ENCODE measurements around the gene CIB4. TPM values are rescaled to one million over a fixed set of nuclear protein-coding genes. Genes with fewer than 3 reads are reported as not detected.
A peak's percentile ranks its signal among the peaks of the same experiment; 100 is the strongest.

The CIB4 gene
- total and polyA plus RNA-seq, 2 of the 13 experiments (the other 11 are each of a cell fraction or from before 2014, with no cell fraction given): not detected

GRCh38 chr2:26614216-26615138, 26.7 kb downstream of the CIB4 start:
- ChIA-PET POLR2A (no interaction called here), CTCF (ENCODE audit: low intra/inter-chr PET ratio, low total read pairs) (no interaction called here)
- H3K36me3 ChIP-seq (replicated peaks in 1 of 2; ENCODE audit: control insufficient read depth in 1 of 2, insufficient read depth in 2 of 2, low read length in 2 of 2): no peaks in the 10 kb centered on the region
- no peaks in the 10 kb centered on the region for H3K9me3 ChIP-seq (ENCODE audit: low read length)
- H3K4me1 ChIP-seq (ENCODE audit: insufficient read depth, low read length): peaks cover 30% of the 10 kb centered on the region
- H4K20me1 ChIP-seq (ENCODE audit: insufficient read depth, low read length): no peaks in the 10 kb centered on the region
- in situ Hi-C loops (cut with HindIII; ENCODE audit: extremely low pct_ligation_motif_present, low pct_unique_long_range_greater_than_20kb) (loop anchor here (5.0 kb wide), 1 partner anchor 128 kb away; no protein-coding TSS in a partner anchor), intact Hi-C loops (cut with micrococcal nuclease; ENCODE audit: unreplicated experiment) (no loop called here)
- H3K4me2 ChIP-seq (ENCODE audit: low read depth, low read length): no peak overlapping the region
- H3K79me2 ChIP-seq (ENCODE audit: insufficient read depth, low read length): no peaks in the 10 kb centered on the region
- WGBS (ENCODE audit: low lambda C conversion rate): 26% methylated on average over 18 of the region's 18 CpGs
- BruUV-seq (replicated peaks): no TSS peak
- no peak for FAIRE-seq
- H3K27ac ChIP-seq (ENCODE audit: extremely low read length, insufficient read depth, low read length): no peak overlapping the region
- DNase-seq (ENCODE audit: low spot score): no peak
- no peak overlapping the region for H2AFZ ChIP-seq (ENCODE audit: low read length)
- peaks cover 2 to 78% of the 10 kb centered on the region in 2 experiments for H3K27me3 ChIP-seq (ENCODE audit: control insufficient read depth in 1 of 2, insufficient read depth in 2 of 2, low read length in 2 of 2)
- H3K9ac ChIP-seq (ENCODE audit: insufficient read depth, low read depth, low read length): no peak overlapping the region
- no peak overlapping the region for H3K4me3 ChIP-seq (replicated peaks in 1 of 3; ENCODE audit: insufficient read depth in 1 of 3, low read depth in 2 of 3, low read length in 3 of 3)
- no peak for ATAC-seq
- TF ChIP-seq IRF2 (CRISPR knock-in tag; IDR thresholded peaks at IDR 0.05) (no peak), ZNF652 (CRISPR knock-in tag; IDR thresholded peaks at IDR 0.05; ENCODE audit: borderline replicate concordance, low read depth) (no peak), ZNF256 (CRISPR knock-in tag; conservative IDR thresholded peaks at IDR 0.05) (no peak), PTBP1 (IDR thresholded peaks at IDR 0.05; ENCODE audit: low read depth, low read length, poor library complexity, severe bottlenecking) (no peak), JARID2 (CRISPR knock-in tag; IDR thresholded peaks at IDR 0.05; ENCODE audit: insufficient replicate concordance) (no peak), MLXIP (CRISPR knock-in tag; IDR thresholded peaks at IDR 0.05; ENCODE audit: borderline replicate concordance) (no peak), ZNF629 (CRISPR knock-in tag; conservative IDR thresholded peaks at IDR 0.05) (0 out of 2 replicates have a peak, but pooled peaks have one; percentile 13), KLF16 (CRISPR knock-in tag; IDR thresholded peaks at IDR 0.05) (no peak)

All from HepG2 (cell line).